H4 (cell line): ENCODE measurements around the gene SV2A. TPM values are rescaled to one million over a fixed set of nuclear protein-coding genes. Genes with fewer than 3 reads are reported as not detected.
"Not testable (repeated sequence)": the region's sequence is repeated elsewhere in the genome, so short reads cannot be mapped to it uniquely, and the experiment has no call there.

ENCODE experiments used
- DNase-seq: peaks from one replicate; pipeline ENCODE4 v3.0.0-alpha.2; 2015; ENCODE audit warnings: low spot score
- total RNA-seq: library from RNA; depleted of rRNA; stranded (reverse); fragments of >200 nt; shearing (Covaris generic); gene quantifications from 2 replicates; pipeline ENCODE4 v1.2.3, GENCODE V29; 2014; rRNA removed

The SV2A gene
- total RNA-seq, result 16.4 and 18.1 TPM in 2 replicates

GRCh38 chr1:149917571-149918144, at the start of gene SV2A:
Gene SV2A (minus strand): TSS chr1:149917844. CDS start chr1:149913840, 4,004 bp downstream.
- DNase-seq, result peak; percentile 59

GRCh38 chr1:149967041-149967440, 49.4 kb upstream of the SV2A start:
- no peak for DNase-seq

- DNase-seq, result no peak
These were observed 48.8 kb upstream of the SV2A start for GRCh38 chr1:149966405-149966804.

GRCh38 chr1:149965440-149965839, 47.8 kb upstream of the SV2A start:
- no peak for DNase-seq

- peak; percentile 21 for DNase-seq
These were observed 45.7 kb upstream of the SV2A start for GRCh38 chr1:149963358-149963757.

GRCh38 chr1:149962736-149963135, 45.1 kb upstream of the SV2A start:
- DNase-seq, result no peak

- DNase-seq, result peak; percentile 73
These were observed 44.5 kb upstream of the SV2A start for GRCh38 chr1:149962039-149962647.

- DNase-seq, result not testable (repeated sequence)
These were observed 39.9 kb upstream of the SV2A start for GRCh38 chr1:149957548-149957947.

GRCh38 chr1:149949911-149950310, 32.3 kb upstream of the SV2A start:
- DNase-seq, result no peak

GRCh38 chr1:149945206-149945605, 27.6 kb upstream of the SV2A start:
- no peak for DNase-seq

- no peak for DNase-seq
These were observed 25.2 kb upstream of the SV2A start for GRCh38 chr1:149942885-149943284.

- no peak for DNase-seq
These were observed 24.6 kb upstream of the SV2A start for GRCh38 chr1:149942207-149942606.

GRCh38 chr1:149940427-149940826, 22.8 kb upstream of the SV2A start:
- DNase-seq, result no peak

- not testable (repeated sequence) for DNase-seq
These were observed 21.0 kb upstream of the SV2A start for GRCh38 chr1:149938668-149939003.

GRCh38 chr1:149937759-149938158, 20.1 kb upstream of the SV2A start:
- DNase-seq, result no peak

- DNase-seq, result peak; percentile 69
These were observed 19.5 kb upstream of the SV2A start for GRCh38 chr1:149936992-149937705.

GRCh38 chr1:149936170-149936991, 18.7 kb upstream of the SV2A start, which contains the start of gene MTMR11:
Gene MTMR11 (minus strand): TSS chr1:149936879. CDS start chr1:149936647, 232 bp downstream.
- peak; percentile 31 for DNase-seq

GRCh38 chr1:149934356-149934755, 16.7 kb upstream of the SV2A start:
- DNase-seq, result no peak

- no peak for DNase-seq
These were observed 15.6 kb upstream of the SV2A start for GRCh38 chr1:149933208-149933607.

GRCh38 chr1:149932474-149932873, 14.8 kb upstream of the SV2A start:
- no peak for DNase-seq

- no peak for DNase-seq
These were observed 13.7 kb upstream of the SV2A start for GRCh38 chr1:149931212-149931790.

- no peak for DNase-seq
These were observed 12.2 kb upstream of the SV2A start for GRCh38 chr1:149929856-149930255.
